GM23248 (cell line): Measurements from ENCODE around the gene WASHC3. TPM values are rescaled to one million over a fixed set of nuclear protein-coding genes. Genes with fewer than 3 reads are reported as not detected.

Source experiments
- DNase-seq: peaks from one replicate; pipeline ENCODE4 v3.0.0-alpha.2; 2015
- H2AFZ ChIP-seq: fragments of 200-600 bp; sonication (generic); 2 replicates; pipeline ENCODE4 v1.6.1; 2016; ENCODE audit warnings: antibody characterized with exemption
- H3F3A ChIP-seq: fragments of 200-600 bp; sonication (generic); 2 replicates; pipeline ENCODE4 v1.6.1; 2016; ENCODE audit warnings: mild to moderate bottlenecking, antibody characterized with exemption, mixed run types; ENCODE audit not compliant: insufficient read depth
- H3K27ac ChIP-seq: fragments of 200-600 bp; sonication (generic); 2 replicates; pipeline ENCODE4 v1.5.1; 2016; ENCODE audit warnings: mild to moderate bottlenecking
- H3K27me3 ChIP-seq: fragments of 200-600 bp; sonication (generic); replicated peaks from 2 replicates; pipeline ENCODE4 v1.6.1; 2016; ENCODE audit warnings: mild to moderate bottlenecking; ENCODE audit not compliant: insufficient read depth
- H3K36me3 ChIP-seq: fragments of 200-600 bp; sonication (generic); 2 replicates; pipeline ENCODE4 v1.6.1; 2016; ENCODE audit warnings: low read depth, mild to moderate bottlenecking
- H3K4me1 ChIP-seq: fragments of 200-600 bp; sonication (generic); 2 replicates; pipeline ENCODE4 v1.6.1; 2016; ENCODE audit warnings: mild to moderate bottlenecking; ENCODE audit not compliant: insufficient read depth
- H3K4me2 ChIP-seq: fragments of 200-600 bp; sonication (generic); one replicate; pipeline ENCODE4 v1.6.1; 2016; ENCODE audit warnings: mild to moderate bottlenecking; ENCODE audit not compliant: unreplicated experiment
- H3K4me3 ChIP-seq: fragments of 200-600 bp; sonication (generic); 2 replicates; pipeline ENCODE4 v1.5.1; 2016; ENCODE audit warnings: mild to moderate bottlenecking
- H3K79me2 ChIP-seq: fragments of 200-600 bp; sonication (generic); 2 replicates; pipeline ENCODE4 v1.6.1; 2016; ENCODE audit warnings: mild to moderate bottlenecking; ENCODE audit not compliant: insufficient read depth
- H3K9ac ChIP-seq: fragments of 200-600 bp; sonication (generic); 2 replicates; pipeline ENCODE4 v1.6.1; 2016; ENCODE audit warnings: mild to moderate bottlenecking
- H3K9me2 ChIP-seq: fragments of 200-600 bp; sonication (generic); 2 replicates; pipeline ENCODE4 v1.6.1; 2016; ENCODE audit warnings: mixed run types, mild to moderate bottlenecking, moderate library complexity; ENCODE audit not compliant: insufficient read depth
- H3K9me3 ChIP-seq: fragments of 200-600 bp; sonication (generic); one replicate; pipeline ENCODE4 v1.6.1; 2017; ENCODE audit warnings: low read depth
- H4K20me1 ChIP-seq: fragments of 200-600 bp; sonication (generic); 2 replicates; pipeline ENCODE4 v1.6.0; 2016; ENCODE audit not compliant: insufficient read depth
- EZH2 ChIP-seq: fragments of 200-600 bp; sonication (generic); IDR thresholded peaks from 2 replicates; pipeline ENCODE4 v1.6.1; 2018; ENCODE audit warnings: antibody characterized with exemption, mild to moderate bottlenecking; ENCODE audit not compliant: insufficient read depth, poor library complexity, severe bottlenecking
- EZH2phosphoT487 ChIP-seq: fragments of 200-600 bp; sonication (generic); IDR thresholded peaks from 2 replicates; pipeline ENCODE4 v1.6.1; 2018; ENCODE audit warnings: antibody characterized with exemption, moderate library complexity, mild to moderate bottlenecking, low read depth; ENCODE audit not compliant: insufficient read depth
- WGBS, 2 experiments: methylation state at CpG; one replicate each; pipeline ENCODE4 v1.1.6; 2015 to 2017; ENCODE audit warnings: low lambda C conversion rate in 2 of 2, low coverage in 1 of 2; ENCODE audit errors: missing lambda C conversion rate in 2 of 2; 5-methylcytosine and 5-hydroxymethylcytosine counted together
- in situ Hi-C: fragments of 300-500 bp; cut with MboI; formaldehyde crosslinking; loops from 2 replicates; pipeline ENCODE4 v1.15.0; 2020
- polyA plus RNA-seq: library from polyadenylated mRNA; unstranded; fragments of >200 nt; fragmentation: Nextera tagmentation; extraction: Ambion mirVana; gene quantifications from 2 replicates; pipeline ENCODE4 v1.2.1, GENCODE V29; 2016
- total RNA-seq: library from RNA; depleted of rRNA; stranded (reverse); fragments of >200 nt; shearing (Covaris generic); gene quantifications from 2 replicates; pipeline ENCODE4 v1.2.3, GENCODE V29; 2014; rRNA removed

Gene WASHC3
- total and polyA plus RNA-seq, 2 experiments from 2014 or later = 103 to 150 TPM

DNA sequence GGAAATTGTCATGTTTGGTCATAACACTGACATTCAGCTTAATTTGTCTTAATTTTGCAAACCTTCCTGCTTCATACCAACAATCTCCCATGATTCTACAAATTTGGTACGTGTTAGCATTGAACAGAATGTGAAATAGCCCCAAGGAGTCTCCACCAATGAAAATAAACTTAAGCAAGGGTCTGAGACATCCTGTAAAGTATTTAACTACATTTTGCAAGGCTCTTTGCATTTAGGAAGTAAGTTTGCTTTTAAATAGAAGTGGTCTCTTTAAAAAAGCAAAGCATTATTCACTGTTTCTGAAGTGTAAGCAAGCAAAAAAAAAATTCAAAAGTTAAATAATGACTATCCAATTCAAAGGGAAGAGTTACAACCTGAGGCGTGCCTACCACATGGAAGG lies 79.9 kb downstream of the WASHC3 start:
- 0 out of 2 replicates have a peak, but pooled peaks cover 6% of the 10 kb centered on the region for H3K4me1 ChIP-seq
- H4K20me1 ChIP-seq = no peaks in the 10 kb centered on the region
- H3K4me2 ChIP-seq = no peak overlapping the region
- H3K9me2 ChIP-seq = no peaks in the 10 kb centered on the region
- no peak overlapping the region for H2AFZ ChIP-seq
- H3K27ac ChIP-seq = no peak overlapping the region
- H3K9ac ChIP-seq = no peak overlapping the region
- TF ChIP-seq EZH2phosphoT487 = no peak
- no peak for TF ChIP-seq EZH2
- H3F3A ChIP-seq = no peaks in the 10 kb centered on the region
- H3K4me3 ChIP-seq = no peak overlapping the region
- no peaks in the 10 kb centered on the region for H3K9me3 ChIP-seq
- no peaks in the 10 kb centered on the region for H3K79me2 ChIP-seq
- no peaks in the 10 kb centered on the region for H3K27me3 ChIP-seq
- in situ Hi-C loops = no loop called here
- H3K36me3 ChIP-seq = no peaks in the 10 kb centered on the region
- WGBS, 2 experiments = 43 to 49% methylated on average over 2 of the region's 2 CpGs
- no peak for DNase-seq

DNA sequence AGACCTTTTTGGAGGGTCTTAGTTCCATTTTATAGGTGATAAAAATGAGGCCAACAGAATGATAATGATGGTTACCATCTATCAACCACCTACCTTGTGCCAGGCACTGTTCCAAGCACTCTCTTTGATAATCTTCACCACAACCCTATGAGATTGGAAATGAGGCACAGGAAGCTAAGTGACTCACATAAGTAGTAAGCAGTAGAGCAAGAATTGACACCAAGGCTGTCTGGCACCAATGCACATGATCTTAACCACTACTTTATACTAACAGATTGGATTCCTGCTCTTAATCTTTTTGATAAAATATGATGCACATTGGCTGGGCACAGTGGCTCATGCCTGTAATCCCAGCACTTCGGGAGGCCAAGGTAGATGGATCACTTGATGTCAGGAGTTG lies 93.0 kb downstream of the WASHC3 start:
- no peak overlapping the region for H3K9ac ChIP-seq
- no peaks in the 10 kb centered on the region for H3K36me3 ChIP-seq
- no peak overlapping the region for H3K4me3 ChIP-seq
- in situ Hi-C loops = no loop called here
- no peaks in the 10 kb centered on the region for H3F3A ChIP-seq
- H2AFZ ChIP-seq = no peak overlapping the region
- no peaks in the 10 kb centered on the region for H3K27me3 ChIP-seq
- no peaks in the 10 kb centered on the region for H4K20me1 ChIP-seq
- TF ChIP-seq EZH2phosphoT487 (no peak), EZH2 (no peak)
- H3K4me1 ChIP-seq = no peaks in the 10 kb centered on the region
- no peak overlapping the region for H3K27ac ChIP-seq
- no peaks in the 10 kb centered on the region for H3K9me3 ChIP-seq
- H3K4me2 ChIP-seq = no peak overlapping the region
- H3K9me2 ChIP-seq = no peaks in the 10 kb centered on the region
- WGBS, 2 experiments = 58 to 75% methylated on average over 1 of the region's 1 CpG
- H3K79me2 ChIP-seq = no peaks in the 10 kb centered on the region
- DNase-seq = no peak

DNA sequence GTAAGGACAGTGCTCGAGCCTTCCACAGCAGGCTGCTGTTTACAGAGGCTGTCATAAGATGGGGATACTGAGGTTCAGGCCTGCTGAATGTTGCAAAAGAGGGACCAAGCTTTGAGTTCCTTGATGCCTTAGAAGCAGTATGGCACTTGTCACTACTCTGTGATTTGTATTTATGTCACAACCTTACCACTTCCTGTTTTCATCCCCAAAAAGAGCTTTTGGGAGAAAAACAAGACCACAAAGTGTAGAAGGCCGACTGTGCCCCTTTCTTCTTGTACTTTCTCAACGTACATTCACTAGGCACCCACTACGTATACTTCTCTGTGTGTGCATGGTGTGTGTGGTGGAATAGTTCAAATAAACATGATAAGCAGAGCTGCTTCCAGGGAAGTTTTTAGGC lies 94.3 kb downstream of the WASHC3 start:
- H3K36me3 ChIP-seq = no peaks in the 10 kb centered on the region
- TF ChIP-seq EZH2phosphoT487 (no peak), EZH2 (no peak)
- no peaks in the 10 kb centered on the region for H3K9me2 ChIP-seq
- DNase-seq = no peak
- H3K4me3 ChIP-seq = no peak overlapping the region
- H3K79me2 ChIP-seq = no peaks in the 10 kb centered on the region
- in situ Hi-C loops = no loop called here
- no peak overlapping the region for H3K9ac ChIP-seq
- peaks cover 5% of the 10 kb centered on the region; the same call in 1 of the 2 replicates for H3K4me1 ChIP-seq
- H4K20me1 ChIP-seq = no peaks in the 10 kb centered on the region
- H3K4me2 ChIP-seq = no peak overlapping the region
- WGBS, 2 experiments = 69 to 75% methylated on average over 4 of the region's 4 CpGs
- H3K27ac ChIP-seq = no peak overlapping the region
- H2AFZ ChIP-seq = no peak overlapping the region
- H3K27me3 ChIP-seq = no peaks in the 10 kb centered on the region
- H3K9me3 ChIP-seq = no peaks in the 10 kb centered on the region
- H3F3A ChIP-seq = peaks cover 9% of the 10 kb centered on the region; the same call in 1 of the 2 replicates

DNA sequence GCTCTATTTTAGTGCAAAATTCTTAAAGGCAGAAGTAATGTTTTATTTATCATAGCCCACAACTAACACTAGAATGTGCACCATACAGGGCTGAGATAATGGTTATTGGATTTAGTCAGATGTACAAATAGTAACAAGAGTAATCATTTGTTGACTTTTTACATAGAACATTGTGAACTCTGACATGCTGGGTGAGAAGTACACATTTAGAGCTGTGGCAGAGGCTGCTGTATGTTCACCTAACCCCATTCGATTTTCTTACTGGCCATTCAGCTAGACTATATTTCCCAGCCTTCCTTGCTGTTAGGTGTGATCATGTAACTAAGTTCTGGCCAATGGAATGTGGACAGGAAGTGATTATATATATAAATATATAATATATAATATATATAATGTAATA lies 95.3 kb downstream of the WASHC3 start:
- in situ Hi-C loops = no loop called here
- no peak overlapping the region for H3K9ac ChIP-seq
- peaks cover 9% of the 10 kb centered on the region; the same call in 1 of the 2 replicates for H3F3A ChIP-seq
- WGBS, 2 experiments = 88 to 91% methylated on average over 1 of the region's 1 CpG
- H3K27me3 ChIP-seq = no peaks in the 10 kb centered on the region
- H3K9me3 ChIP-seq = no peaks in the 10 kb centered on the region
- DNase-seq = no peak
- H3K9me2 ChIP-seq = no peaks in the 10 kb centered on the region
- H2AFZ ChIP-seq = no peak overlapping the region
- no peaks in the 10 kb centered on the region for H4K20me1 ChIP-seq
- peaks cover 8% of the 10 kb centered on the region; the same call in 1 of the 2 replicates for H3K4me1 ChIP-seq
- TF ChIP-seq EZH2 (no peak), EZH2phosphoT487 (no peak)
- no peaks in the 10 kb centered on the region for H3K79me2 ChIP-seq
- H3K4me2 ChIP-seq = no peak overlapping the region
- H3K36me3 ChIP-seq = no peaks in the 10 kb centered on the region
- no peak overlapping the region for H3K4me3 ChIP-seq
- H3K27ac ChIP-seq = no peak overlapping the region

DNA sequence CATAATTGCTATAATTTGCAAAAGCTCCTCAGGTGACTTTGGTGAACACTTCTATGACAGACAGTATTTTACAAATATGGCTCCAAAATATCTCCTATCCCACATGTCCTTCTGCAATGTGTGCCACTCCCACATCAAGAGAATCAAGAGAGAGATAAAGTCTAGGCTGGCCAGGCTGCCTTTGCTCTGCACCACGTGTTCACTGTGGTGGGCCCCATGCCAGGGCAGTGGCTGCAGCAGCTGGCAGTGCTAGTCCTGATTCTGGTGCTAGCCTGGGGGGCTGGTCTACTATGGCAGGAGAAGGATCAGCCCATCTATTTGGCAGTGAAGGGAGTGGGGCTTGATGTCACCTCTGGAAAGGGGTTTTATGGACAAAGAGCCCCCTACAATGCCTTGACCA lies 98.1 kb downstream of the WASHC3 start:
- Histone ChIP-seq H3K27me3 (no peaks in the 10 kb centered on the region), H3K27ac (no peak overlapping the region), H3K4me3 (no peak overlapping the region), H3K4me1 (peaks cover 8% of the 10 kb centered on the region; the same call in 1 of the 2 replicates), H3K79me2 (no peaks in the 10 kb centered on the region), H3K9me2 (no peaks in the 10 kb centered on the region), H3K9ac (no peak overlapping the region), H3K9me3 (no peaks in the 10 kb centered on the region), H3K36me3 (no peaks in the 10 kb centered on the region), H4K20me1 (no peaks in the 10 kb centered on the region), H3K4me2 (no peak overlapping the region), H2AFZ (no peak overlapping the region), H3F3A (peaks cover 9% of the 10 kb centered on the region; the same call in 1 of the 2 replicates)
- no peak for TF ChIP-seq EZH2
- no peak for TF ChIP-seq EZH2phosphoT487
- in situ Hi-C loops = no loop called here
- DNase-seq = no peak
- 9 to 14% methylated on average over 1 of the region's 1 CpG for WGBS, 2 experiments

Other genes starting within 250 kb of the WASHC3 start
- gene GNPTAB, start 231.0 kb downstream of the WASHC3 start, total RNA-seq = 23.3 and 26.6 TPM in 2 replicates
- 20.6 and 21.9 TPM in 2 replicates for gene GNPTAB, start 231.0 kb downstream of the WASHC3 start, polyA plus RNA-seq
- 86.8 and 111 TPM in 2 replicates for gene DRAM1, start 184.4 kb downstream of the WASHC3 start, total RNA-seq
- 99.2 and 105 TPM in 2 replicates for gene DRAM1, start 184.4 kb downstream of the WASHC3 start, polyA plus RNA-seq
- 39.4 and 53.9 TPM in 2 replicates for gene NUP37, start 58.1 kb upstream of the WASHC3 start, total RNA-seq
- 48.5 and 50.7 TPM in 2 replicates for gene NUP37, start 58.1 kb upstream of the WASHC3 start, polyA plus RNA-seq
- gene PARPBP, start 58.2 kb upstream of the WASHC3 start, total RNA-seq = 10.1 and 13.4 TPM in 2 replicates
- gene PARPBP, start 58.2 kb upstream of the WASHC3 start, polyA plus RNA-seq = 9.5 and 10.3 TPM in 2 replicates
- not detected in 2 replicates for gene PMCH, start 135.8 kb upstream of the WASHC3 start, total RNA-seq
- 0.75 TPM in 1 of 2 replicates, not detected in the other for gene PMCH, start 135.8 kb upstream of the WASHC3 start, polyA plus RNA-seq